ENCODE results near the gene MEMO1. TPM values are rescaled to one million over a fixed set of nuclear protein-coding genes. Genes with fewer than 3 reads are reported as not detected.
"Not testable (repeated sequence)": the region's sequence is repeated elsewhere in the genome, so short reads cannot be mapped to it uniquely, and the experiment has no call there.

Gene MEMO1
- total and polyA plus RNA-seq, 2 donors (not counting 3 experiments of a cell fraction or from before 2014, with no cell fraction given), result 38.6 to 56.2 TPM

DNA sequence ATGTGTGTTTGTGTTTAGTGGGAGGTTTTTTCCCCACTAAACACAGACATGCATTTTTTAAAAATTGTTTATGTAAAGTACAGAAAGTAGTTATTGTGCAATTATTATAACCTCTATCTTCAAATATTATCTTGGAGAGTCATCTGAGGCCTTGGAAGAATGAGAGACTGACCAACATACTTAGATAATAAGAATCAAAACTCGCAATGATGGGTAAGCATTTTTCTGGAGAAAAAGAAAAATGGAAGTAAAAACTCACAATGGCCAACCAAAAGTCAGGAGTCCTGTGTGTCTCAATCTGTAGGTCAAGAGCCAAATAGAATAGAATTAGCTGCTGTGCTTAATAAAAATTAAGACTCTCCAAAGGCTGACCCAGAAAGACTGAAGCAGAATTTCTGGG, 43.0 kb downstream of the MEMO1 start:
- FAIRE-seq, result no peak
- no peak for DNase-seq (ENCODE audit: low read depth, low spot score)

DNA sequence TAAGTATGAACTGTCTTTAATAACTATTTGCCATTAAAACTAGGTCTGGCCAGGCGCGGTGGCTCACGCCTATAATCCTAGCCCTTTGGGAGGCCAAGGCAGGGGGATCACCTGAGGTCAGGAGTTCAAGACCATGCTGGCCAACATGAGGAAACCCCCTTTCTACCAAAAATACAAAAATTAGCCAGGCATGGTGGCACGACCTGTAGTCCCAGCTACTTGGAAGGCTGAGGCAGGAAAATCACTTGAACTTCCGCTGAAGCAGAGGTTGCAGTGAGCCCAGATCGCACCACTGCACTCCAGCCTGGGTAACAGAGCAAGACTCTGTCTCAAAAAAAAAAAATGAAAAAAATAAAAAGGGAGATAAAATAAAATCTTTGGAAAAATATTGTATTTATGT, 44.4 kb downstream of the MEMO1 start:
- intact Hi-C loops (cut with micrococcal nuclease); H3K4me2 ChIP-seq (ENCODE audit: insufficient read depth, low read length); H4K20me1 ChIP-seq (replicated peaks; ENCODE audit: control insufficient read depth, extremely low read depth, insufficient read depth, low read length); H2AFZ ChIP-seq (ENCODE audit: low read depth, low read length); H3K9me3 ChIP-seq (replicated peaks; ENCODE audit: control insufficient read depth, insufficient read depth, low read length); H3K4me3 ChIP-seq (replicated peaks in 1 of 3; ENCODE audit: insufficient read depth in 1 of 3, low read depth in 1 of 3, low read length in 3 of 3); dilution Hi-C loops (cut with MboI; ENCODE audit: extremely low pct_ligation_motif_present, low sequenced_read_pairs); H3K36me3 ChIP-seq (ENCODE audit: control insufficient read depth in 2 of 2, extremely low read depth in 1 of 2, insufficient read depth in 2 of 2, low read length in 2 of 2); CTCF ChIA-PET; FAIRE-seq; DNase-seq (ENCODE audit: low read depth, low spot score); H3K9me1 ChIP-seq (replicated peaks; ENCODE audit: control insufficient read depth, extremely low read depth, insufficient read depth, low read length); H3K9ac ChIP-seq (replicated peaks; ENCODE audit: extremely low read depth, insufficient read depth, low read length); H3K4me1 ChIP-seq (ENCODE audit: control insufficient read depth, extremely low read depth, insufficient read depth, low read length); H3K27ac ChIP-seq (ENCODE audit: insufficient read depth, low read depth, low read length); H3K27me3 ChIP-seq (ENCODE audit: control insufficient read depth in 2 of 2, insufficient read depth in 2 of 2, low read length in 2 of 2); POLR2A ChIA-PET; BruUV-seq (replicated peaks): not testable (repeated sequence)
- peaks cover 76% of the 10 kb centered on the region for H3K79me2 ChIP-seq (ENCODE audit: control insufficient read depth, insufficient read depth, low read length)

More for the DNA sequence above, 43.0 kb downstream of the MEMO1 start:
- dilution Hi-C loops (cut with MboI; ENCODE audit: extremely low pct_ligation_motif_present, low sequenced_read_pairs), result no loop called here
- no peaks in the 10 kb centered on the region for H3K9me1 ChIP-seq (replicated peaks; ENCODE audit: control insufficient read depth, extremely low read depth, insufficient read depth, low read length)
- no peak overlapping the region for H3K4me3 ChIP-seq (replicated peaks in 1 of 3; ENCODE audit: insufficient read depth in 1 of 3, low read depth in 1 of 3, low read length in 3 of 3)
- CTCF ChIA-PET, result no interaction called here
- TF ChIP-seq EZH2 (IDR thresholded peaks at IDR 0.05; ENCODE audit: borderline replicate concordance, low read depth, low read length, severe bottlenecking) (no peak), JUN (IDR thresholded peaks at IDR 0.05; ENCODE audit: borderline replicate concordance, insufficient read depth, insufficient read length, low read depth) (no peak), GATA2 (IDR thresholded peaks at IDR 0.05; ENCODE audit: insufficient read depth, insufficient read length, low read depth, low read length) (no peak), POLR2AphosphoS5 (IDR thresholded peaks at IDR 0.05; ENCODE audit: insufficient read depth, low read depth, low read length) (no peak), MYC (IDR thresholded peaks at IDR 0.05; ENCODE audit: low read depth, low read length) (no peak), FOS (IDR thresholded peaks at IDR 0.05; ENCODE audit: borderline replicate concordance, insufficient read depth, low read length) (no peak)
- TF ChIP-seq, protein P1, sequence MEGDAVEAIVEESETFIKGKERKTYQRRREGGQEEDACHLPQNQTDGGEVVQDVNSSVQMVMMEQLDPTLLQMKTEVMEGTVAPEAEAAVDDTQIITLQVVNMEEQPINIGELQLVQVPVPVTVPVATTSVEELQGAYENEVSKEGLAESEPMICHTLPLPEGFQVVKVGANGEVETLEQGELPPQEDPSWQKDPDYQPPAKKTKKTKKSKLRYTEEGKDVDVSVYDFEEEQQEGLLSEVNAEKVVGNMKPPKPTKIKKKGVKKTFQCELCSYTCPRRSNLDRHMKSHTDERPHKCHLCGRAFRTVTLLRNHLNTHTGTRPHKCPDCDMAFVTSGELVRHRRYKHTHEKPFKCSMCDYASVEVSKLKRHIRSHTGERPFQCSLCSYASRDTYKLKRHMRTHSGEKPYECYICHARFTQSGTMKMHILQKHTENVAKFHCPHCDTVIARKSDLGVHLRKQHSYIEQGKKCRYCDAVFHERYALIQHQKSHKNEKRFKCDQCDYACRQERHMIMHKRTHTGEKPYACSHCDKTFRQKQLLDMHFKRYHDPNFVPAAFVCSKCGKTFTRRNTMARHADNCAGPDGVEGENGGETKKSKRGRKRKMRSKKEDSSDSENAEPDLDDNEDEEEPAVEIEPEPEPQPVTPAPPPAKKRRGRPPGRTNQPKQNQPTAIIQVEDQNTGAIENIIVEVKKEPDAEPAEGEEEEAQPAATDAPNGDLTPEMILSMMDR (IDR thresholded peaks at IDR 0.05; ENCODE audit: extremely low read depth in 1 of 2, insufficient read depth in 1 of 2, low read depth in 1 of 2, low read length in 2 of 2), result no peak
- H3K27ac ChIP-seq (ENCODE audit: insufficient read depth, low read depth, low read length), result no peak overlapping the region
- BruUV-seq (replicated peaks), result no TSS peak
- H3K79me2 ChIP-seq (ENCODE audit: control insufficient read depth, insufficient read depth, low read length), result peaks cover 77% of the 10 kb centered on the region
- no peak overlapping the region for H3K4me2 ChIP-seq (ENCODE audit: insufficient read depth, low read length)
- no peak overlapping the region for H3K9ac ChIP-seq (replicated peaks; ENCODE audit: extremely low read depth, insufficient read depth, low read length)
- peaks cover 2% of the 10 kb centered on the region for H4K20me1 ChIP-seq (replicated peaks; ENCODE audit: control insufficient read depth, extremely low read depth, insufficient read depth, low read length)
- POLR2A ChIA-PET, result no interaction called here
- no peaks in the 10 kb centered on the region for H3K4me1 ChIP-seq (ENCODE audit: control insufficient read depth, extremely low read depth, insufficient read depth, low read length)
- H2AFZ ChIP-seq (ENCODE audit: low read depth, low read length), result no peak overlapping the region
- H3K9me3 ChIP-seq (replicated peaks; ENCODE audit: control insufficient read depth, insufficient read depth, low read length), result no peaks in the 10 kb centered on the region
- no peaks in the 10 kb centered on the region for H3K36me3 ChIP-seq (ENCODE audit: control insufficient read depth in 2 of 2, extremely low read depth in 1 of 2, insufficient read depth in 2 of 2, low read length in 2 of 2)
- H3K27me3 ChIP-seq (ENCODE audit: control insufficient read depth in 2 of 2, insufficient read depth in 2 of 2, low read length in 2 of 2), result no peaks in the 10 kb centered on the region
- intact Hi-C loops (cut with micrococcal nuclease), result no loop called here

Measured in endothelial cell of umbilical vein (primary cell).